GM18517 (cell line): ENCODE results near the gene SPINT1.
"Not testable (repeated sequence)": the region's sequence is repeated elsewhere in the genome, so short reads cannot be mapped to it uniquely, and the experiment has no call there.

ENCODE experiments used
- ATAC-seq: cut with Tn5 transposase; IDR thresholded peaks from one replicate; pipeline ENCODE4 v1.9.1; 2021; ENCODE audit warnings: mild to moderate bottlenecking, moderate library complexity; ENCODE audit not compliant: unreplicated experiment

Gene SPINT1

DNA sequence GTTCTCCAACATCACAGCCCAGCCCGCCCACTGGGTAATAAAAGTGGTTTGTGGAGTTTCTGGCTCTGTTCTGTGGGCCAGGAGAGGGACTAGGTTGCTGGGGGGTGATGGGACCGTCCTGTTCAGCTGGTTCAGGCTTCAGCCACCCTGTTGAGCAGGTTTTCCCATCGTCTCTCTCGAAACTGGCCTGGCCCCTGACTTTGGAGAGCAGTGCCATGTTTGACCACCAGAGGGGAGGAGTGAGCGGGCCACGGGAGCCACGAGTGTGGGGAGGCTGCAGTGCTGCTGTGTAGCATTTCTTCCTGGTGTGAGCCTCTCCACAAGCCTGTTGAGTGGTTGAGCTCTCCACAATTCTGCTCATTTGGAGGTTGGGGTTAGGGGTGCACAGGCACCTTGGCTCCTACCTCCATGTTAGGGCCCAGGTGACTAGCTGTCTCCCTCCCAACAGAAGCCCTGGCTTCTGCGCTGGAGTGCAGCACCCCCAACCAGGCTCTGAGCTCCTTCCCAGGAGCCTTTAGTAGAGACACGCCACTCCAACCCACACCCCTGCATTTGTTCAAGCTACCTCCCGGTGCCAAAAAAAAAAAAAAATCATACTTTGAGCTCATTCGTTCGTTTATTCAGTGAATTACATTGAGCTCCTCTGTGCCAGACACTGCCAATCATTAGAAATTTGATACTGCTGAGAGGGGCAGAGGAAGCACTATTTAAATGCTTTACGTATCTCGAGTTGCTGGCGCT lies 13.9 kb downstream of the SPINT1 start:
- ATAC-seq = no peak

DNA sequence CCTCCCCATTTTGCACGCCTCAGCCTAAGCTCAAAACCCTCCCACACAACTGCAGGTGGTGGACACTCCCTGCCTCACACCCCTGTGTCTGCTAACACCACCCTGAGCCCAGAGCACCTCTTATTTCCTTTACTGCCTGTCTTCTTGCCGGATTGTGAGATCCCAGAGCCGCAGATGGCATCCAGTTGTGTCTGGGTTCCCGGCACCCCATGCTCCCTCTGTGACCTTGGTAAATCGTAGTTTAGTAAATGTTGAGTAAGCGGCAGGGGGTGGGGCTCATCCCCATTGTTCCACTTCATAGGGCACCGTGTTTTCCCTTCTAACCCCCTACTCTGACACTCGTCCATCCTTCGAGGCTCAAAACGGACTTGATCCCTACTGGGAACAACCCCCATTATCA lies 14.9 kb downstream of the SPINT1 start:
- ATAC-seq = no peak

DNA sequence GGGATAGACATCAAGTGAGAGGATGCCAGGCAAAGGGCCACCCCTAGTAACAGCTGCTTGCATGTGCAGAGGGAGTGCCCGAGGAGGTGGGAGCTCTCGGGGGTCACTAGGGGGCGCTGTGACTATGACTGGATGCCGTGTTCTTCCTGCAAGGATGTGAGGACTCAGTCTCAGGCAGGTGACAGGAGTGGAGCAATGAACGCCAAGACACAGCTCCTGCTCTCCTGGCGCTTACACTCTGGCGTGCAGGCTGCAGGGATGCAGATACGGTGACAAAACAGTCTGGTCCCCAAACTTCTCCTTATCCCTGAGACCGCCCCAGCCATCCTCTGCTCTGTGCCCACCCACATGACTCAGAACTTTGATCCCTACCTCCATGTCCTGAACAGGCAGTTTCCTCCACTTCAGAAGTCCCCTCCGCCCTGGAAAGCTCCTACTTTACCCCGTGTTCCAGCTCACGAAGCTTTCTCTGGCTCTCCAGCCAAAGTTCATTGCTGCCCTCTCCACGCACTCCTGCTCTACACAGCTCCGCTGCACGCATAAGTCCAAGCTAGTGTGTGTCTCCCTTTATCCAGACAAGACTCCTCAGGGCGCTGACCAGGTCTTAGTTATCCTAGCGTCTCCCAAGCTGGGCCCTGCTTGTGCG lies 15.5 kb downstream of the SPINT1 start:
- peak; percentile 59 for ATAC-seq

DNA sequence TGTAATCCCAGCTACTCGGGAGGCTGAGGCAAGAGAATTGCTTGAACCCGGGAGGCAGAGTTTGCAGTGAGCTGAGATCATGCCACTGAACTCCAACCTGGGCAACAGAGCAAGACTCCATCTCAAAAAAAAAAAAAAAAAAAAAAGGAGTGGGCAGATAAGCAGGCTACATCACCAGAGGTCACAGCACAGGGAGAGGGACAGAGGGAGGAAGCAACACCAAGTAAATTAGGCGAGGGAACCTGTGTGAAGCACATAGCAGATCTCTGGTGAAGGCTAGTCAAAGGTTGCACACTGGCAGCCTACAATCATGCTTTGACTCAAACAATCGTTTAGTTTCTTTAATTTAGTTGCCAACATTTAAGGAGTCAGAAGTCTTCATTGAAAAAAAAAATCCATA lies 17.3 kb downstream of the SPINT1 start:
- not testable (repeated sequence) for ATAC-seq

DNA sequence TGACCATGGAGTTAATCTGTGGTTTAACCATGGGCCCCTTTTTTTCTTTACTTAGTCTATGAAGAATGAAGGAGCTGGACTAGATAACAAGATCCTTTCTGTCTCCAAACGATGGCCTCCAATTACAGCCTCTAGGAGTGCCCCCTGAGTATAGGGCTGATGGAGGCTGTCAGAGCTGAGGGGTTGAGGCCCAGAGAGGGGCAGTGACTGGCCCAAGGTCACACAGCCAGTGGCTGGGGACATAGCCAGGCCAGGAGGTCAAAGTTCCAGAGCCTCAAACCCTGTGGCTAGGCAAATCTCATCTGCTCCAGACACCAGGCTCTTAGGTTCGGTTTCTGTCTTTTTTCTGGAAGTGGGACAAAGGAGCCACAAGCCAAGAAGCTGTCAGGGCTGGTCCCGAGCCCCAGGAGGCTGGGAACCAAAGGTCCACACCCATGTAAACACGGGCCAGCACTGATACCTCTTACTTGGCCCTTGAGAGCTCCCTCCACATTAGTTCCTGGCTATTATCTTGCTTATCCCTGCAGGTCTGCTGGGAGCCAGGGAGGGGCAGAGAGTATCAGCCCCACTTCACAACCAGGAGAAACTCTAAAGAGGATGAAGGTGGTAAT lies 19.9 kb downstream of the SPINT1 start:
- ATAC-seq = no peak

DNA sequence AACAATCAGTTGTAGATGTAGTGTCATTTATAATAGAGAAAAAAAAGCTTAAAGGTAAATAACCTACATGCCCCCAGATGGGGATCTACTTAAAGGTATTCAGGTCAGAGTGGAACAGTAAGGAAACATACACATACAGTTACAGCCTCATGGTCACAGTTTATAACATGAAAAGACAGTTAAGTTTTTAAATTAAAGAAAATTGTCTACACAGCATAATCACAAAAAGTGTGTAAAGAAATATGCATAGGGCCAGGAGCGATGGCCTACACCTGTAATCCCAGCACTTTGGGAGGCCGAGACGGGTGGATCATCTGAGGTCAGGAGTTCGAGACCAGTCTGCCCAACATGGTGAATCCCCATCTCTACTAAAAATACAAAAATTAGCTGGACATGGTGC lies 23.4 kb downstream of the SPINT1 start:
- no peak for ATAC-seq

DNA sequence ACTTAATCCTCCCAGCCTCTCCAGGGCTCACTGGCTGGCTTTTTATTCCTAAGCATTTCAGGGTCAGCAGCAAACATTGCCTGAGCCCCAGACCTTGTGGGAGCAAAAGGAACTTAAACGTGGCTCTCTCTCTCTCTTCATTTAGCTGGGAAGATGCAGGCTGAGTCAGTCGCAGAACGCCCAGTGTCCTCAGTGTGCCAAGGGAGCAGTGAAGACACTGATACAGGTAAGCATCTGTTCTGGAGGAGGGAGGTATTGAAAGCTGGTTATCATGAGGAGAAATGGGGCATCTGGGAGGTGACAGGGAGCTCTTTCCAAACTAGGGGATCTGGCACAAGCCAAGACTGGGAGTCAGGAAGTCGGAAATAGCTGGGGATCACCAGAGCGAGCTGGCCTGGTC lies 25.8 kb downstream of the SPINT1 start:
- ATAC-seq = no peak

DNA sequence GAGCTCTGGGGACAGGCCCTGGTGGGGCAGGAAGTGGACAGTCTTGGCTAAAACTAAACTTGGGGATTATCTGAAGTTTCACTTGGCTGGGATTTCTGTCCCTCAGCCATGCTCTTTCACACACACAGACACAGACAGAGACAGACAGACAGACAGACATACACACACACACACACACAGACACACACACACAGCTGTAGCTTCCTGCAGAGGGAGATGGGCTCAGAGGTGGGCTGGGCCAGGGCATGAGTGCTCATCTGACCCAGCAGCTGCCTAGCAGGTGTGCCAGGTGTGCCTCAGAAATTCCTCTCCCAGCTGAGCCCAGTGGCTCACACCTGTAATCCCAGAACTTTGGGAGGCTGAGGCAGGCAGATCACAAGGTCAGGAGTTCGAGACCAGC lies 26.9 kb downstream of the SPINT1 start:
- no peak for ATAC-seq

DNA sequence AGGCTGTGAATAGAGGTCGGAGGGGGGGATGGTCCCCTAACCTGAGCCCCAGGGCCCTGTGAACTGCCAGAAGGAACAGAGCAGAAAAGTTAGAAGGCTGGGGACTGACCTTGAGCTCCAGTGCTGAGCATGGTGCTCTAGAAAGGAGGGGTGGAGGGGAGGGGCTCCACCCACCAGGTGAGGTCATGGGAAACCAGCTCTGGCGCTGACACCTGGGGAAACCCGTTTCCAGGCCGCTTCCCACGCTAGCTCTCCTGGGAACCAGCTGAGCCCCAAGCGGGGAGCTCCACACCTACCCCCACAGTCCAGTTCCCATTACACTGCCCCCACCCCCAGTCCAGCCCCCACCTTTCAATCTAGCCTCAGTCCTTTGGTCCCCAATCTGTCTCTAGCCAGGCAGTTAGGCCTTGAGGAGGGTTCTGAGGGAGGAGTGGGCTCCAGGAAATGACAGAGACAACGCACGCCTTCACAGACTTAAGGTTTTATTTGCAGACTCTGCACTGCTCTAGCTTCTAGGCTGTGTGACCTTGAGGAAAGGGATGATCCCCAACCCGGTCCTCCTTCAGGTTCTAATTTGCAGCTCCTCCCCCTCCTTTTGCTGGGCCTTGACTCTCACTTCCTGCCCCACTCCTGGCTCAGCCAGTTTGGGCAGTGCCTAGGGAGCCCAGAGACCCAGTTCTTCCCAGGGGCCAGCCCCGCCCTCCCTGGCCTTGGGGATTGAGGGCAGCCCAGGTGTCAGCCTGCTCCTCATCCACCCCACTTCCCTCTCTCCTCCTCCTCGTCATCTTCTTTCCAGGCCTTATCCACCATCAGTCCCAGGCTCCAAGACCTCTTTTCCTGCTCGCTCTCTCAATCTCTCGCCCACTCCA lies 28.1 kb downstream of the SPINT1 start:
- no peak for ATAC-seq

DNA sequence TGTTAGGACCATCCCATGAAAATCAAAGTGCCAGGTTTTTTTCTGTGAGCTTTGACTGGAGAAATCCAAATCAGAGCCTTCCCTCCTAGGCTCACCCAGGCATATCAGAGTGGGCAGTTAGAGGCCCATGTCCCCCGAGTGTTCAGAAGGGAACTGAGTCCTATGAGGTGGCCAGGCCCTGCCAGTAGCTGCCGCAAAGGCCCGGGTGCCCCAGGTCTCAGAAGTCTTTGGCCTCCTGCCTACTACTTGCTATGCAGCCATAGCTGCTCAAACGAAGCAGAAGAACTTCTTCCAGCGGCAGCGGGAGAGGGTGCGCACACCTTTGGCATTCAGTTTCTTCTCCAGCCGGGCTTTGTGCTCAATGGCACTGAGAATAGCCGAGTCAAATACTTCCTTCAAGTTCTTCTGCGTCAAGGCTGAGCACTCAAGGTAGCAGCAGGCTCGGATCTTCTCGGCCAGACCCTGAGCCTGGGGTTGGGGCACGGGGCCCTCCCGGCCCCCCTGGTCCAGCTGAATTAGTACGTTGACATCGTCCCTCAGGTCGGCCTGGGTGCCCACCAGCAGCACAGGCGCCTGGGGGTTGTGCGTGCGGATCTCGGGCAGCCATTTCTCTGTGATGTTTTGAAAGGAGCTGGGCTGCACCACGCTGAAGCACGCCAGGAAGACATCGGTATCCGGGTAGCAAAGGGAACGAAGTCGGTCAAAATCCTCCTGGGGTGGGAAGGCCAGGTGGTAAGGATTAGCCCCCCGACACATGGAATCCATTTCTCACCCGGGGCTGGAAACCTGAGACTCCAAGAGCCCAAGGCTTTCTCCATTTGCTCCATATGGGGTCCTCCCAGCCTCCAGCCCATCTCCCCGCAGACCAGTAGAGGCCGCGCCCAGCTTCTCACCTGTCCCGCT lies 29.2 kb downstream of the SPINT1 start:
- ATAC-seq = no peak

DNA sequence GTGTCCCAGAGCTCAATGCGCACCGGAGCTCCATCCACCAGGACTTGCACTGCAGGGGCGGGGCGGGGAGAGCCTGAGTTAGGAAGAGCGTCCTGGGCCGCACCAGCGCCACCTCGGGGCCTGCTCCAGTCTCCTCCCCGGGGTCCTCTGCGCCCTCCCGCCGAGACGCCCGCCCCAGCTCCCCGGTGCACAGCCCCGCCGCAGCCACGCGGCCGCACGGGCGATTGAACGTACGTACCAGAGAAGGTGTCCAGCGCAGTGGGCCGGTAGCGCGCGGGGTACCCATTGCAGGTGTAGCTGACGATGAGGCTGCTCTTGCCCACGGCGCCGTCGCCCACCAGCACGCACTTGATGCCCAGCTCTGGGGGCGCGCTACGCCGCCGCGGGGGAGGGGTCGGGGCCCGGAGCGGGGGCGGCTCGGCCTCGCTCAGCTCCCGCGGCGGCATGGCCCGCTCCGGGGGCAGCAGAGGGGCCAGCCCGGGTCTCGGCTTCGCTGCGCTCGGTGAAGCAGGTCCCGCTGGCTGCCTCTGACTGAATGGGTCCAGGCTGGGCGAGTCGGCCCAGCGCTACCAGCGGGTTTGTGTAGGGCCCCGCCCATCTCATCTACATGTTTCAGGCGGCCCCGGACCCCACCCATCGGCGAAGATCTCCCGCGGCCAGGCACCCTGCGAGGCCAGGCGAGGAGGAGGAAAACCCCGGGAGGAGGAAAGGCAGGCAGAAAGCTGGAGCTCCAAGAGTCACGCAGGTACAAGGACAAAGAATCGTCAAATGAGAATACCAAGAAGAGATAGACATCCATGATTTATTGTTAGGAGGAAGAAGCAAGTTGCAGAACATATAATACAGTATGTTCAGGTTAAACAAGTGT lies 30.1 kb downstream of the SPINT1 start, which contains the start of gene RHOV:
Gene RHOV, minus strand, starts transcription at position 541 of the 868 bp plus-strand sequence. Its CDS starts 95 bp downstream, at position 446.
- ATAC-seq = peak; percentile 43

DNA sequence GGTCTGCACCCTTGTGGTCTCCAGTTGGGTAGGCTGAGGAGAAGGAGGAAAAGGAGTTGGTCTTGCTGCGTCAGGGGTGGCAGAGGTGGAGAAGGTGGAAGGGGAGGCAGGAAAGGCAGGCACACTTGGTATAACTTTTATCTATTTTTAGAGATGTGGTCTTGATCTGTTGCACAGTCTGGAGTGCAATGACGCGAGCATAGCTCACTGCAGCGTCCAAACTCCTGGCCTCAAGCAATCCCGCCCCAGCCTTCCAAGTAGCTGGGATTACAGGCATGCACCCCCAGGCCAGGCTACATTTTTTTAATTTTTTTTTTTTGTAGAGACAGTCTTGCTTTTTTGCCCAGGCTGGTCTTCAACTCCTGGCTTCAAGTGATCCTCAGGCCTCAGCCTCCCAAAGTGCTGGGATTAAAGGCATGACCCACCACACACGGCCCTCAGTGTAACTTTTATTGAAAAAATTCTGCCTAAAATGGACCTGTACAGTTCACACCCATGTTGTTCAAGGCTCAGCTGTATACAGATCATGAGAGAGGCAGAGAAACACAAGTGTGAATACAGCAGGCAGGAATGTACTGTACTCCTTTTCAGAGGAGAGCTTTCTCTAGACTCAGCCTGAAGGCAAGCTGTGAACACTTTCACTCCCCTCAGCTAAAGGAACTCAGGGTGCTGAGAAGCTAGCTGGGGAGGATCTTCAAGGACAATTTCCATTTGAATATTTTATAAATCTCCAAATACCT lies 32.3 kb downstream of the SPINT1 start:
- no peak for ATAC-seq

DNA sequence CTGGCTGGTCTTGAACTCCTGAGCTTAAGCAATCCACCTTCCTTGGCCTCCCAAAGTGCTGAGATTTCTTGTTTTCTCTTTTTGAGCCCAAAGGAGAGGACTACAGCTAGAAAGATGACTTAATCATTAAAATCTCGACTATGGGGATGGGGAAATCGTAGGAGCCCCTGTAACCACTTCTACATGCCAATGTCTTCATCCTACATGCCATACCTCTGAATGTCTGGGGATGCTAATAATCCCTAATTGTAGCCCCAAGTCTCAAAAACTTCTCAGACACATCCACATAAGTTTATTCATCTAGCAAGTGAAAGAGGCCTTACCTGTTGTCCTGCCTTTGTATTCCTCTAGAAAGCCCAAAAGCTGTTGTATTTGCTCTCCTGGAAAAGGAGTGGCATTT lies 33.8 kb downstream of the SPINT1 start:
- ATAC-seq = no peak

DNA sequence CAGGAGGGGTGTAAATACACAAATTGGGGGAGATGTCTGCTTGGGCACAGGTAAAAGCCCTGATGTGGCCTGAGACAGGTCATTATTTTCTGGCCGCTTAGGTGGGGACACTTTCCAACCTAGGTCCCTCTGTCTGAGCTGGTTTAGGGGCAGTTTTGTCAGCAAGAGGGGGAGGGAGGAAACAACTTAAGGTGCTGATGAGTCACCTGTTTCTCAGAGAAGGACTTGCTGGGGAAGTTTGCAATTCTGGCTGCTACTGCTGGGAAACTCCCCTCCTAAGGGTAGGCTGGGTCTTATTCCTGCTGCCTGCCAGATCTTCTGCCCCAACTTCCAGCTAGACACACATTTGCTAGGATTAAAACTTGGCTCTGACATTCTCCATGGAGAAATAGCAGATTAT lies 34.9 kb downstream of the SPINT1 start:
- no peak for ATAC-seq

DNA sequence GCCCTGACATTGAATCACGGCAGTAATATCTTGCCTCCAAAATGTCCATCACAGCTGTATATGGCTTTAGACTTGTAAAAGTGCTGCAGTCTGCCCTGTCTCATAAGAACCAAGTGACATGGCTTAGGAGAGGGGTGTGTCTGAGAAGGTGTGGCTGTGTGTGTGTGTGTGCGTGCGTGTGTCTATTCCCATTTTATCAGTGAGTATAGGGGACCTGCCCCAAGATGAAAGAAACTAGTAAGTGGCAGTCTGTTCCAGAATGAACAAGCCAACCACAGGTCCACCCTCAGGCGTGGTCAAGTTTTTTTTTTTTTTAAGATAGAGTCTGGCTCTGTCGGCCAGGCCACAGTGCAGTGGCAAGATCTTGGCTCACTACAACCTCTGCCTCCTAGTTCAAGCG lies 35.8 kb downstream of the SPINT1 start:
- no peak for ATAC-seq

DNA sequence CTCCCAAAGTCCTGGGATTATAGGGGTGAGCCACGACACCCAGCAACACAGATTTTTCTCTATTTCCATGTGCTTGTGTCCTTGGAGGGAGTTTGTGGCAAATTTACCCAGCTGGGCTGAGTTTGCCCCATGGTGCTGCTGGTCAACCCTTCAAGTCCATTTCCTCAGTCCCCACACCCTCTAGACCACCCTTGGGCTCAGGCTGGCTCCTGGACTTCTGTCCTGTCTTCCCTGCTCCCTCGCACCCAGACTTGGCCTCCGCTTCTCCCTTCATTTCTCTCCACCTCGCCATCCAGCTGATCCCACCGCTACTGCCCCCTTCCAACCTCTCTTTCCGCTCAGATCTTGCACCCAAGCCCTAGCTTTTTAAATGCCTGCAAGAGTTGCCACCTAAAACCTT lies 37.5 kb downstream of the SPINT1 start:
- no peak for ATAC-seq

DNA sequence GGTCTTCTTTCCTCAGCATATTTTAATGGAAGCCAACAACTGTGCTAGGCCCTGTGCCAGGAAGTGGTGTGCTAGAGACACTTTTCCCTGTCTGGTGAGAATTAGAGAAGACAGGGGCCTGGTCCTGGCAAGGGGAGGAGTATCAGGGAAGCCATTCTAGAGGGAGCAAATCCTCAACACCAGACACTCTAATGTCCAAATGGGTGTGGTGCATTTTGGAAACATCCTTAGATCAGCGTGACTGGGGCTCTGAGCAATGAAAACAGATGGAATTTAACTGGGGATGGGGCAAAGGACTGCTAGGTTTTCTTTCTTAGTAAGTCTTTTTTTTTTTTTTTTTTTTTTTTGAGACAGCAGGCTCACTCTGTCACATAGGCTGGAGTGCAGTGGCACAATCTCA lies 42.7 kb downstream of the SPINT1 start:
- ATAC-seq = no peak

DNA sequence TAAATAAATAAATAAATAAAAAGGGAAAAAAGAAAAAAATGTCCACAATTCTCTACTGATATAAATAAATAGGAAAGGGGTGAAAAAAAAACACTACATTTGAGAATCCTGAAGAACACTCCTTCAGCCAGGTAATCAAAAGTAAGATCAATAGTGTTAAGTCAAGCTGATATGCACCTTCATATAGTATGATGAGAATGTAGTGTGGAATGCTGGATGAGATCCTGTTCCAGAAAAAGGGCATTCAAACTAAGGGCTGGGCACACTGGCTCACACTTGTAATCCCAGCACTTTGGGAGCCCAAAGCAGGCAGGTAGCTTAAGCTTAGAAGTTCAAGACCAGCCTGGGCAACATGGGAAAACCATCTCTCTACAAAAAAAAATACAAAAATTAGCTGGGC lies 45.3 kb downstream of the SPINT1 start:
- no peak for ATAC-seq

DNA sequence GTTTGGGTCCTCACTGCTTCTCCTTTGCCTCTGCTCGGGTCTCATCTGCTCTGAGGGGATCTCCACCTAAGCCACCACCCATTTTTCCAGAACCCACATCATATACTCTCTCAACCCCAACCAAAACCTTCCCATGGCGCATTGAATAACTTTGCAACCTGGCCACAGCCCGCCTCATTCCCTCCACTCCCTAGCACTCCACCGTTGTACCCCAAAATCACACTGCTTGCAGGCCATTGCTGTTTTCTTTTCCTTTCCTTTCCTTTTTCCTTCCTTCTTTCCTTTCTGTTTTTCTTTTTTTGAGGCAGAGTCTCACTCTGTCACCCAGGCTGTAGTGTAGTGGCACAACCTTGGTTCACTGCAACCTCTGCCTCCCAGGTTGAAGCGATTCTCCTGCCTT lies 47.3 kb downstream of the SPINT1 start:
- no peak for ATAC-seq
